Uterus (tissue), 2 donors: Measurements from ENCODE around the gene ABI1.

Source experiments
- POLR2A ChIP-seq, 2 donors: fragments of 450-650 bp; IDR thresholded peaks; one replicate each; pipeline ENCODE4 v1.6.1; 2016; ENCODE audit warnings: antibody characterized with exemption in 2 of 2, mild to moderate bottlenecking in 1 of 2, moderate library complexity in 1 of 2
- TF ChIP-seq, protein P1 (sequence below), 4 experiments: fragments of 200-600 bp in 2 of 4; fragments of 450-650 bp in 2 of 4; sonication (generic) in 2 of 4; IDR thresholded peaks; one replicate each; pipeline ENCODE4 v1.5.1; 2016 to 2019; ENCODE audit warnings: antibody characterized with exemption in 4 of 4, mild to moderate bottlenecking in 2 of 4, moderate library complexity in 1 of 4

GRCh38 chr10:26801274-26801673 lies 59.5 kb downstream of the ABI1 start:
- TF ChIP-seq, protein P1, sequence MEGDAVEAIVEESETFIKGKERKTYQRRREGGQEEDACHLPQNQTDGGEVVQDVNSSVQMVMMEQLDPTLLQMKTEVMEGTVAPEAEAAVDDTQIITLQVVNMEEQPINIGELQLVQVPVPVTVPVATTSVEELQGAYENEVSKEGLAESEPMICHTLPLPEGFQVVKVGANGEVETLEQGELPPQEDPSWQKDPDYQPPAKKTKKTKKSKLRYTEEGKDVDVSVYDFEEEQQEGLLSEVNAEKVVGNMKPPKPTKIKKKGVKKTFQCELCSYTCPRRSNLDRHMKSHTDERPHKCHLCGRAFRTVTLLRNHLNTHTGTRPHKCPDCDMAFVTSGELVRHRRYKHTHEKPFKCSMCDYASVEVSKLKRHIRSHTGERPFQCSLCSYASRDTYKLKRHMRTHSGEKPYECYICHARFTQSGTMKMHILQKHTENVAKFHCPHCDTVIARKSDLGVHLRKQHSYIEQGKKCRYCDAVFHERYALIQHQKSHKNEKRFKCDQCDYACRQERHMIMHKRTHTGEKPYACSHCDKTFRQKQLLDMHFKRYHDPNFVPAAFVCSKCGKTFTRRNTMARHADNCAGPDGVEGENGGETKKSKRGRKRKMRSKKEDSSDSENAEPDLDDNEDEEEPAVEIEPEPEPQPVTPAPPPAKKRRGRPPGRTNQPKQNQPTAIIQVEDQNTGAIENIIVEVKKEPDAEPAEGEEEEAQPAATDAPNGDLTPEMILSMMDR (IDR thresholded peaks at IDR 0.05) = no peak
- TF ChIP-seq POLR2A (IDR thresholded peaks at IDR 0.05) = no peak
